DOHH2 (cell line): Measurements from ENCODE around the gene MLIP.
"Not testable (repeated sequence)": the region's sequence is repeated elsewhere in the genome, so short reads cannot be mapped to it uniquely, and the experiment has no call there.

Experiments used
- H3F3A ChIP-seq: fragments of 200-600 bp; sonication (generic), shearing (Covaris generic); 2 replicates; pipeline ENCODE4 v1.6.0; 2016; ENCODE audit warnings: antibody characterized with exemption, mild to moderate bottlenecking; ENCODE audit not compliant: control insufficient read depth, insufficient read depth
- H3K27ac ChIP-seq: fragments of 200-600 bp; sonication (generic); 2 replicates; pipeline ENCODE4 v1.5.1; 2014; ENCODE audit warnings: low read depth, mild to moderate bottlenecking, low read length, moderate library complexity
- H3K27me3 ChIP-seq: fragments of 200-600 bp; sonication (generic); 2 replicates; pipeline ENCODE4 v1.6.1; 2014; ENCODE audit warnings: mild to moderate bottlenecking, low read length, mixed read lengths; ENCODE audit not compliant: control insufficient read depth
- H3K36me3 ChIP-seq: fragments of 200-600 bp; sonication (generic); 2 replicates; pipeline ENCODE4 v1.6.1; 2014; ENCODE audit warnings: mild to moderate bottlenecking, low read length, moderate library complexity, mixed read lengths; ENCODE audit not compliant: control insufficient read depth
- H3K4me1 ChIP-seq: fragments of 200-600 bp; sonication (generic); 2 replicates; pipeline ENCODE4 v1.6.1; 2014; ENCODE audit warnings: mild to moderate bottlenecking, low read length, mixed read lengths; ENCODE audit not compliant: control insufficient read depth
- H3K4me2 ChIP-seq: fragments of 200-600 bp; sonication (generic); 2 replicates; pipeline ENCODE4 v1.6.0; 2014; ENCODE audit warnings: mild to moderate bottlenecking, low read length, moderate library complexity
- H3K4me3 ChIP-seq: fragments of 200-600 bp; sonication (generic); 2 replicates; pipeline ENCODE4 v1.5.1; 2014; ENCODE audit warnings: mild to moderate bottlenecking, low read length, mixed read lengths
- H3K79me2 ChIP-seq: fragments of 200-600 bp; sonication (generic); 2 replicates; pipeline ENCODE4 v1.6.1; 2014; ENCODE audit warnings: mild to moderate bottlenecking, low read length, mixed read lengths; ENCODE audit not compliant: control insufficient read depth
- H3K9me2 ChIP-seq: fragments of 200-600 bp; sonication (generic); replicated peaks from 2 replicates; pipeline ENCODE4 v1.6.1; 2014; ENCODE audit warnings: mild to moderate bottlenecking, low read length, mixed read lengths; ENCODE audit not compliant: control insufficient read depth
- H3K9me3 ChIP-seq: fragments of 200-600 bp; sonication (generic); 2 replicates; pipeline ENCODE4 v1.6.1; 2014; ENCODE audit warnings: antibody characterized with exemption, low read length, mixed read lengths; ENCODE audit not compliant: control insufficient read depth, insufficient read depth
- H4K20me1 ChIP-seq: fragments of 200-600 bp; sonication (generic); 2 replicates; pipeline ENCODE4 v1.6.0; 2014; ENCODE audit warnings: low read depth, mild to moderate bottlenecking, antibody characterized with exemption, low read length, moderate library complexity; ENCODE audit not compliant: control insufficient read depth, insufficient read depth
- EZH2phosphoT487 ChIP-seq: fragments of 200-600 bp; sonication (generic); IDR thresholded peaks from 2 replicates; pipeline ENCODE4 v1.6.1; 2017; ENCODE audit warnings: borderline replicate concordance, mild to moderate bottlenecking, antibody characterized with exemption, low read length, moderate library complexity, mixed read lengths
- TF ChIP-seq, protein P1 (sequence below): fragments of 200-600 bp; sonication (generic); IDR thresholded peaks from one replicate; pipeline ENCODE4 v1.5.1; 2014; ENCODE audit warnings: antibody characterized with exemption, mild to moderate bottlenecking, low read depth, low read length; ENCODE audit not compliant: poor library complexity, severe bottlenecking

The MLIP gene

DNA sequence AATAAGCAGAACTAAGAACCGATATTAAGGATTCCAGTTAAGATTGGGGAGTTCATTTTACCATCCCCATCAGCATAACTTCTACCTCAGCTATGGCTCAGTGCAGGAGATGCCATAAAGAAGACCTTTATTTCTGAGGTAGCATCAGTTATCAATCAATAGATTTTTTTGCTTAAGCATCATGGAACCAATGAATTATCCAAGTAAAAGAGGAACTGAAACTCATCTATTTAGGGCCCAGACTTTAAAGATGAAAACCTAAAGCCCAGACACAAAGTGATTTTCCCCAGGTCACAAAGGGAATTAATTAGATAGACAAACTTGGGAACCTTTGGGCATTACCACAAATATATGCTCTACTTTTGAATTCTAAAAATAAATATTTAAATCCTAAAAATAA, 137.8 kb downstream of the MLIP start:
- Histone ChIP-seq H3K27ac (no peak overlapping the region), H3K9me3 (no peaks in the 10 kb centered on the region), H3K4me1 (no peaks in the 10 kb centered on the region), H3K79me2 (no peaks in the 10 kb centered on the region), H3K36me3 (no peaks in the 10 kb centered on the region), H3K27me3 (no peaks in the 10 kb centered on the region), H3K4me3 (no peak overlapping the region), H3K9me2 (no peaks in the 10 kb centered on the region), H4K20me1 (no peaks in the 10 kb centered on the region), H3F3A (no peaks in the 10 kb centered on the region), H3K4me2 (no peak overlapping the region)
- TF ChIP-seq, protein P1, sequence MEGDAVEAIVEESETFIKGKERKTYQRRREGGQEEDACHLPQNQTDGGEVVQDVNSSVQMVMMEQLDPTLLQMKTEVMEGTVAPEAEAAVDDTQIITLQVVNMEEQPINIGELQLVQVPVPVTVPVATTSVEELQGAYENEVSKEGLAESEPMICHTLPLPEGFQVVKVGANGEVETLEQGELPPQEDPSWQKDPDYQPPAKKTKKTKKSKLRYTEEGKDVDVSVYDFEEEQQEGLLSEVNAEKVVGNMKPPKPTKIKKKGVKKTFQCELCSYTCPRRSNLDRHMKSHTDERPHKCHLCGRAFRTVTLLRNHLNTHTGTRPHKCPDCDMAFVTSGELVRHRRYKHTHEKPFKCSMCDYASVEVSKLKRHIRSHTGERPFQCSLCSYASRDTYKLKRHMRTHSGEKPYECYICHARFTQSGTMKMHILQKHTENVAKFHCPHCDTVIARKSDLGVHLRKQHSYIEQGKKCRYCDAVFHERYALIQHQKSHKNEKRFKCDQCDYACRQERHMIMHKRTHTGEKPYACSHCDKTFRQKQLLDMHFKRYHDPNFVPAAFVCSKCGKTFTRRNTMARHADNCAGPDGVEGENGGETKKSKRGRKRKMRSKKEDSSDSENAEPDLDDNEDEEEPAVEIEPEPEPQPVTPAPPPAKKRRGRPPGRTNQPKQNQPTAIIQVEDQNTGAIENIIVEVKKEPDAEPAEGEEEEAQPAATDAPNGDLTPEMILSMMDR, result no peak
- no peak for TF ChIP-seq EZH2phosphoT487

DNA sequence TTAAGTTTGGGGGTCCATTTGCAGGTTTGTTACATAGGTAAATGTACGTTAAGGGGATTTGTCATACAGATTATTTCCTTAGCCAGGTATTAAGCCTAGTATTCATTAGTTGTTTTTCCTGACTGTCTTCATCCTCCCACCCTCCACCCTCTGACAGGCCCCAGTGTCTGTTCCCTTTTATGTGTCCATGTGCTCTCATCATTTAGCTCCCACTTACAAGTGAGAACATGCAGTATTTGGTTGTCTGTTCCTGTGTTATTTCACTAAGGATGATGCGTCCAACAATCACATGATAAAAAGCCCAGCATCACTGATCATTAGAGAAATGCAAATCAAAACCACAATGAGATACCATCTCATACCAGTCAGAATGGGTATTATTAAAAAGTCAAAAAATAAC, 138.6 kb downstream of the MLIP start:
- H4K20me1 ChIP-seq, H3K9me3 ChIP-seq, H3K27me3 ChIP-seq: not testable (repeated sequence)

DNA sequence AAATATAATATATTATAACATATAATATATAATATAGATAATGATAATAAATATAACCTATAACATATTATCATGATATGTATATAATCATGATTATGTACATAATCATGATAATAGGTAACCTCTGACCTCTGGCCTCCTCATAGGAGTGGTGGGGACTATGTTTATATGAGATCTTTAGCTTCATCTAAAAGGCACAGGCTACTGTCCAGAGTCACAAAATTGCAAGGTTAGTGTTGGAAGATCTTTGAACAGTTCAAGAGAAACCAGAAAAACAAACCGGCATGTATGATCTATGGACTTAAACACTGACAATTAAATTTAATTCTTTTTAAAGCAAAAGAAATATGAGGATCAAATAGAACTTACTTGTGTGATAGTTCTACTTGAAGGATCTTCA, 141.3 kb downstream of the MLIP start:
- H3K4me3 ChIP-seq, result no peak overlapping the region
- H3K4me2 ChIP-seq, result no peak overlapping the region
- H3K79me2 ChIP-seq, result no peaks in the 10 kb centered on the region
- H3K36me3 ChIP-seq, result no peaks in the 10 kb centered on the region
- no peaks in the 10 kb centered on the region for H3F3A ChIP-seq
- H3K4me1 ChIP-seq, result no peaks in the 10 kb centered on the region
- no peaks in the 10 kb centered on the region for H3K9me2 ChIP-seq
- H3K9me3 ChIP-seq, result no peaks in the 10 kb centered on the region; the same call in 1 of the 2 replicates
- no peak overlapping the region for H3K27ac ChIP-seq
- H3K27me3 ChIP-seq, result no peaks in the 10 kb centered on the region
- TF ChIP-seq EZH2phosphoT487, result no peak
- TF ChIP-seq, protein P1, result no peak
- no peaks in the 10 kb centered on the region for H4K20me1 ChIP-seq

More for the DNA sequence above, 138.6 kb downstream of the MLIP start:
- not testable (repeated sequence) for H3K36me3 ChIP-seq, H3K79me2 ChIP-seq, H3F3A ChIP-seq, H3K4me3 ChIP-seq, H3K9me2 ChIP-seq, H3K27ac ChIP-seq, H3K4me2 ChIP-seq, H3K4me1 ChIP-seq

DNA sequence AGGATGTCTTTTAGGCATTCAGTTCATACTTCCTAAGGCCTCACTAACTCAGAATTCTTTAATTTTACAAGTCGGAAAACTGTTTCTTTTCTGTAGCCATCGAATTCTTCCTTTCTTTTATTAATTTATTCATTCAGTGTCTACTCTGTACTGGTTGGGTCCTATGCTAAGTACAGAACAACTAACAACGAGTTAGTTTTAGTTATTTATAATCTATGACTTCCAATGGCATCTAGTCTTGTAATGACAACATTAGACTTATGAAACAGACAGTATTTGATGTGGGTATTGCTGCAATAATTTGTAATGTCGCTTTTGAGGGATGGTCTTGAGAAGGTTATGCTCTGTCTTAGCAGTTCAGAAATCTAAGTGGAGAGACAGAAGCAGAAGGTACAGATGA, 141.7 kb downstream of the MLIP start:
- no peaks in the 10 kb centered on the region for H4K20me1 ChIP-seq
- no peak overlapping the region for H3K4me2 ChIP-seq
- TF ChIP-seq EZH2phosphoT487, result no peak
- TF ChIP-seq, protein P1, result no peak
- no peaks in the 10 kb centered on the region for H3K4me1 ChIP-seq
- H3K9me2 ChIP-seq, result no peaks in the 10 kb centered on the region
- no peaks in the 10 kb centered on the region for H3F3A ChIP-seq
- no peaks in the 10 kb centered on the region; the same call in 1 of the 2 replicates for H3K9me3 ChIP-seq
- no peaks in the 10 kb centered on the region for H3K27me3 ChIP-seq
- no peak overlapping the region for H3K27ac ChIP-seq
- H3K36me3 ChIP-seq, result no peaks in the 10 kb centered on the region
- H3K79me2 ChIP-seq, result no peaks in the 10 kb centered on the region
- H3K4me3 ChIP-seq, result no peak overlapping the region
